ENCODE data around the gene BAG5.

Gene BAG5

DNA sequence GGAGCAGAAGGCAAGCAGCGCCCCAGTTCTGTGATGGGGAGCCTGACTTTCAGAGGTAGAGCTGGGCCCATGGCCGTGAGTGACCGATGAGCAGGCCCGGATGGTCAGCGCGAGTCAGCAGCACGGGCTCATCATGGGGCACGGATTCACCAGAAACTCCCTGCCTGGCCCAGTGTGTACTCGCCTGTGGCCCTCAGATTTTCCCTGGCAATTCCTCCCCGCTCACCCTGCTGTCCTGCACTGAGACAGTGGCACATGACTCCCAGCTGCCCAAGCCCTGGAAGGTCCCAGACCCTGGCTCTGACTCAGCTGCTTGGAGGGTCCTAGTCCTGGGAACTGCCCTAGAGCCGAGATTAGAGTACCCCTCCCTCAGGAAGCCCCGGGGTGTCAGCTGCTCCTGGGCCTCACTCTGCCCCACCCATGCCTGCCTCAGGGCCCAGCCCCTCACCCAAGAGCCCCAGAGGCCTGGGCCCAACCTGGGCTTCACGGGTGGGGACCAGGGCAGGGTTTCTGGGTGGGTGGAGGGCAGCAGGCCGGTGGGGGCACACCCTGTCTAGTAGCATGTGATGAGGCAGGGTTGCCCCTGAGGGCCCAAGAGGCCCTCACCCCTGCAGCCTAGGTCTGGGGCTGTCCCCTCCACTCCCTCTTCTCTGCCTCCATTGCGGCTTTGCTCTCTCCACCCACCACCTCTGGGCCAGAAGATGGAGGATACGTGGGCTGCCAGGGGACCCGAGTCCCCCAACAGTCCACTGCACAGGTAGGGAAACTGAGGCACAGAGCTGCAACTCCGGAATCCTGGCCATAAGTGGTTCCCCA is 25.1 kb downstream of the BAG5 start:
- Histone ChIP-seq H3K79me2 (ENCODE audit: insufficient read depth, low read depth) (no peaks in the 10 kb centered on the region), H3K4me2 (no peak overlapping the region), H3K4me3 (IDR thresholded peaks at IDR 0.05; ENCODE audit: insufficient read depth, low read depth, low read length) (no peak overlapping the region), H3K4me1 (ENCODE audit: low read depth, poor library complexity, severe bottlenecking) (no peaks in the 10 kb centered on the region), H3K27me3 (ENCODE audit: insufficient read depth, low read depth) (peaks cover 6% of the 10 kb centered on the region; the same call in 1 of the 2 replicates), H3K9ac (no peak overlapping the region), H3K36me3 (ENCODE audit: insufficient read depth) (no peaks in the 10 kb centered on the region), H2AFZ (ENCODE audit: low read depth) (no peak overlapping the region), H4K20me1 (ENCODE audit: insufficient read depth) (no peaks in the 10 kb centered on the region), H3K27ac (no peak overlapping the region)
- TF ChIP-seq, protein P1, sequence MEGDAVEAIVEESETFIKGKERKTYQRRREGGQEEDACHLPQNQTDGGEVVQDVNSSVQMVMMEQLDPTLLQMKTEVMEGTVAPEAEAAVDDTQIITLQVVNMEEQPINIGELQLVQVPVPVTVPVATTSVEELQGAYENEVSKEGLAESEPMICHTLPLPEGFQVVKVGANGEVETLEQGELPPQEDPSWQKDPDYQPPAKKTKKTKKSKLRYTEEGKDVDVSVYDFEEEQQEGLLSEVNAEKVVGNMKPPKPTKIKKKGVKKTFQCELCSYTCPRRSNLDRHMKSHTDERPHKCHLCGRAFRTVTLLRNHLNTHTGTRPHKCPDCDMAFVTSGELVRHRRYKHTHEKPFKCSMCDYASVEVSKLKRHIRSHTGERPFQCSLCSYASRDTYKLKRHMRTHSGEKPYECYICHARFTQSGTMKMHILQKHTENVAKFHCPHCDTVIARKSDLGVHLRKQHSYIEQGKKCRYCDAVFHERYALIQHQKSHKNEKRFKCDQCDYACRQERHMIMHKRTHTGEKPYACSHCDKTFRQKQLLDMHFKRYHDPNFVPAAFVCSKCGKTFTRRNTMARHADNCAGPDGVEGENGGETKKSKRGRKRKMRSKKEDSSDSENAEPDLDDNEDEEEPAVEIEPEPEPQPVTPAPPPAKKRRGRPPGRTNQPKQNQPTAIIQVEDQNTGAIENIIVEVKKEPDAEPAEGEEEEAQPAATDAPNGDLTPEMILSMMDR (conservative IDR thresholded peaks at IDR 0.05; ENCODE audit: low read depth, low read length): no peak

DNA sequence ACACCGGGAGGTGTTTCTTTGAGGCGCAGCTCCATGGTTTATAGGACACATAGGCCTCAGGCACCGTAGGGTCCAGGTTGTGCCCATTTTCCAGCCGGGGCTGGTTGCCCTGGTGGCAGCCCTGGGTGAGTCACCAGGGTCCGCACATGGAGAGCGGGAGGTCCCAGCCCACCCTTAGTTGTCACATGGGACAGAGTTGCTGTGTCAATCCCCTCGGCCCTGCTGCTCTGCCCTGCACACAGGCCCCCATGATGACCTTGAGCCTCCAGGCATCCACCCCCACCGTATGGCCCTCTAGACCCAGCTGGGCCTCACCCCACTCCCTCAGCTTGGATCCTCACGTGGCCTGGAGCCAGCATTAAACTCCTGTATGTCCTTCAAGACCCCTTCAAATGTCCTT is 25.8 kb downstream of the BAG5 start:
- no peak overlapping the region for H3K4me3 ChIP-seq (IDR thresholded peaks at IDR 0.05; ENCODE audit: insufficient read depth, low read depth, low read length)
- no peaks in the 10 kb centered on the region for H3K4me1 ChIP-seq (ENCODE audit: low read depth, poor library complexity, severe bottlenecking)
- H2AFZ ChIP-seq (ENCODE audit: low read depth): no peak overlapping the region
- H3K27ac ChIP-seq: no peak overlapping the region
- no peak overlapping the region for H3K4me2 ChIP-seq
- TF ChIP-seq, protein P1 (conservative IDR thresholded peaks at IDR 0.05; ENCODE audit: low read depth, low read length): no peak
- H3K9ac ChIP-seq: no peak overlapping the region
- H3K27me3 ChIP-seq (ENCODE audit: insufficient read depth, low read depth): peaks cover 6% of the 10 kb centered on the region; the same call in 1 of the 2 replicates
- no peaks in the 10 kb centered on the region for H3K79me2 ChIP-seq (ENCODE audit: insufficient read depth, low read depth)
- H4K20me1 ChIP-seq (ENCODE audit: insufficient read depth): no peaks in the 10 kb centered on the region
- H3K36me3 ChIP-seq (ENCODE audit: insufficient read depth): no peaks in the 10 kb centered on the region

DNA sequence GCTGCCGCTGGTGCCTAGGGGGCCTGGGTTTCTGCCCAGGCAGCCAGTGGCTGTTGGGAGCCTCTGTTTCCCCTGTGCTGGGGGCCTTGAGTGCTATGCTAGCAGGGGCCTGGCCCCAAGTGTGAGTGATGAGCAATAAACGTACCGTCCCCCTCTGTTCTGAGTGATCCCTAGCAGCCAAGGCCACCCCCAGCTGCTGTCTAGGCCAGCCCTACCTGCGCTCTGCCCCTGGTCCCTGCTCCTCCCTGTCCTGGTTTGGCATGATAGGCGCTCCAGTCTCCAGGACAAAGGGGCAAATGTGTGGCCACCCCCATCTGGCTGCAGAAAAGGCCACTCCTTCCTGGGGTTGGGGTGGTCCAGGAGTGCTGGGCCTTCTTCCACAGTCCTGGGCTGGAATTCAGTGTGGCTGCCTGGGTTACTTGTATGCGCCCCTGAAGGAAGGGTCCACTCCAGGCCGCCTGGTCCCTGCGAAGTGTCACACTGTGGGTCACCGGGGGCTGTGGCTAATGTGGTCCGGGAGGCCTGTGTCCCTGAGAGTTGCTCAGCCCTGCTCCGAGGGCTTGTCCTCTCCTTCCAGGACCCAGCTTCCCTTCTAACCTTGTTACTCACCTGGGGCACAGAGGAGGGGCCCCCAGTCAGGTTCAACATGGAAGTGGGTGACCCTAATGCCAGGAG is 26.4 kb downstream of the BAG5 start:
- H2AFZ ChIP-seq (ENCODE audit: low read depth): no peak overlapping the region

DNA sequence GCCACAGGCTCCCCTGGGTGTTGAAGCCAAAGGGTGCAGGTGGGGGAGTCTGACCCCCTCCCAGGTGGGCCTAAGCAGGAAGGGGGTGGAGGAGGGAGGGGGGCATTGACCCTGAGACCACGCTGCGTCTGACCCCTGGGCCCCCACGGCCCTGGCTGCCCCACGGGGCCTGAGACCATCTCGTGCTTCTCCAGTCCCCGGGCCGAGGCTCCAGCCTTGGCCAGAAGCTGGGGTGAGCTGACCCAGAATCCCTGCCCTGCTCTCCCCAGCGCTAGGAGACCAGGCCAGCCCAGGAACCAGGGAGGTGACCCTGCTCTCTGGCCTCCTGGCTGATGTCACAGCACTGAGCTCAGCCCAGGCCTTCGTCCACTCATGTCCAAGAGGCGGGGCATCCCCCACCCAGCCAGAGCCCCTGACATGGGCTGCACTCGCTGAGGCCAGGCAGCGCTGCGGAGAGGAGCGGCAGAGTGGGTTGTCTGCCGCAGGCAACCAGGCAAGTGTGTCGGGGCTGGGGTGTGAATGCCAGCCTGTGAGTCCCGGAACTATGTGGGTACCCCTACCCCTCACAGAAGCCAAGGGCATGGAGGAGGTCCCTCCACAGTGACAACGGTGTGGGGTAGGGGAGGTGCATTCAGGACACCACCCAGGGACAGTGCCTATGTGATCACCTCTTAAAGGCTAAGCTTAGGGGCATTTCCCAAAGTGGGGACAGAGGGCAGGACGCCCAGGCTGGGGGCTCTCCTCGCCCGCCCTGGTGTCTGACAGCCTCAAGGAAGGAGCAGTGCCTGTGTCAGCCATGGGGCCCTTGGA is 27.2 kb downstream of the BAG5 start:
- Histone ChIP-seq H3K9ac (no peak overlapping the region), H3K4me3 (IDR thresholded peaks at IDR 0.05; ENCODE audit: insufficient read depth, low read depth, low read length) (no peak overlapping the region), H3K4me1 (ENCODE audit: low read depth, poor library complexity, severe bottlenecking) (no peaks in the 10 kb centered on the region), H2AFZ (ENCODE audit: low read depth) (no peak overlapping the region), H3K79me2 (ENCODE audit: insufficient read depth, low read depth) (no peaks in the 10 kb centered on the region), H3K36me3 (ENCODE audit: insufficient read depth) (no peaks in the 10 kb centered on the region), H3K27ac (no peak overlapping the region), H4K20me1 (ENCODE audit: insufficient read depth) (no peaks in the 10 kb centered on the region), H3K4me2 (no peak overlapping the region), H3K27me3 (ENCODE audit: insufficient read depth, low read depth) (peaks cover under 1% of the 10 kb centered on the region; the same call in 1 of the 2 replicates)
- TF ChIP-seq, protein P1 (conservative IDR thresholded peaks at IDR 0.05; ENCODE audit: low read depth, low read length): no peak

More for the DNA sequence above, 26.4 kb downstream of the BAG5 start:
- H4K20me1 ChIP-seq (ENCODE audit: insufficient read depth): no peaks in the 10 kb centered on the region
- no peaks in the 10 kb centered on the region for H3K79me2 ChIP-seq (ENCODE audit: insufficient read depth, low read depth)
- no peaks in the 10 kb centered on the region for H3K4me1 ChIP-seq (ENCODE audit: low read depth, poor library complexity, severe bottlenecking)
- no peak overlapping the region for H3K4me3 ChIP-seq (IDR thresholded peaks at IDR 0.05; ENCODE audit: insufficient read depth, low read depth, low read length)
- no peak overlapping the region for H3K4me2 ChIP-seq
- no peak overlapping the region for H3K9ac ChIP-seq
- H3K36me3 ChIP-seq (ENCODE audit: insufficient read depth): no peaks in the 10 kb centered on the region
- TF ChIP-seq, protein P1 (conservative IDR thresholded peaks at IDR 0.05; ENCODE audit: low read depth, low read length): no peak
- no peak overlapping the region for H3K27ac ChIP-seq
- H3K27me3 ChIP-seq (ENCODE audit: insufficient read depth, low read depth): peaks cover 6% of the 10 kb centered on the region; the same call in 1 of the 2 replicates

All from KMS-11 (cell line).